ENCODE results near the gene ZSCAN20. TPM values are rescaled to one million over a fixed set of nuclear protein-coding genes. Genes with fewer than 3 reads are reported as not detected.

The ZSCAN20 gene
- polyA plus RNA-seq, 1 donor from 2014 or later = 3.3 TPM

GRCh38 chr1:33501774-33502173 lies 29.3 kb downstream of the ZSCAN20 start:
- TF ChIP-seq MXI1 (conservative IDR thresholded peaks at IDR 0.05; ENCODE audit: poor library complexity, severe bottlenecking) (no peak), TAF1 (IDR thresholded peaks at IDR 0.05; ENCODE audit: low read depth) (no peak), REST (IDR thresholded peaks at IDR 0.05; ENCODE audit: borderline replicate concordance) (no peak), EP300 (conservative IDR thresholded peaks at IDR 0.05; ENCODE audit: poor library complexity, severe bottlenecking) (no peak), EZH2 (IDR thresholded peaks at IDR 0.05; ENCODE audit: borderline replicate concordance, insufficient read depth, low read length, poor library complexity, severe bottlenecking) (no peak), POLR2AphosphoS5 (IDR thresholded peaks at IDR 0.05) (no peak), RAD21 (conservative IDR thresholded peaks at IDR 0.05) (no peak), CTCF (IDR thresholded peaks at IDR 0.05; ENCODE audit: poor library complexity, severe bottlenecking) (no peak), SMC3 (conservative IDR thresholded peaks at IDR 0.05; ENCODE audit: poor library complexity) (no peak)
- Histone ChIP-seq H4K20me1 (ENCODE audit: insufficient read depth) (no peaks in the 10 kb centered on the region), H2AFZ (ENCODE audit: low read depth, low read length) (no peak overlapping the region), H3K9me3 (ENCODE audit: low read length) (no peaks in the 10 kb centered on the region), H3K9me2 (ENCODE audit: insufficient read depth, low read length) (no peaks in the 10 kb centered on the region), H3K36me3 (ENCODE audit: insufficient read depth, low read length) (no peaks in the 10 kb centered on the region), H3K79me2 (replicated peaks; ENCODE audit: insufficient read depth, low read length) (no peaks in the 10 kb centered on the region), H3K9ac (ENCODE audit: low read length) (no peak overlapping the region), H3K4me3 (ENCODE audit: low read length) (no peak overlapping the region), H3K27me3 (ENCODE audit: insufficient read depth, low read depth, low read length) (no peaks in the 10 kb centered on the region), H3K4me2 (ENCODE audit: low read length) (no peak overlapping the region), H3F3A (ENCODE audit: insufficient read depth, low read length, poor library complexity, severe bottlenecking) (no peaks in the 10 kb centered on the region), H3K27ac (ENCODE audit: low read length) (no peak overlapping the region)

- no peaks in the 10 kb centered on the region for H3F3A ChIP-seq (ENCODE audit: insufficient read depth, low read length, poor library complexity, severe bottlenecking)
- no peaks in the 10 kb centered on the region for H3K27me3 ChIP-seq (ENCODE audit: insufficient read depth, low read depth, low read length)
- no peak overlapping the region for H3K4me3 ChIP-seq (ENCODE audit: low read length)
- no peak overlapping the region for H2AFZ ChIP-seq (ENCODE audit: low read depth, low read length)
- no peak for TF ChIP-seq REST (IDR thresholded peaks at IDR 0.05; ENCODE audit: borderline replicate concordance)
- TF ChIP-seq TAF1 (IDR thresholded peaks at IDR 0.05; ENCODE audit: low read depth) = no peak
- no peak for TF ChIP-seq RAD21 (conservative IDR thresholded peaks at IDR 0.05)
- TF ChIP-seq POLR2AphosphoS5 (IDR thresholded peaks at IDR 0.05) = no peak
- TF ChIP-seq EP300 (conservative IDR thresholded peaks at IDR 0.05; ENCODE audit: poor library complexity, severe bottlenecking) = no peak
- no peak for TF ChIP-seq MXI1 (conservative IDR thresholded peaks at IDR 0.05; ENCODE audit: poor library complexity, severe bottlenecking)
- TF ChIP-seq EZH2 (IDR thresholded peaks at IDR 0.05; ENCODE audit: borderline replicate concordance, insufficient read depth, low read length, poor library complexity, severe bottlenecking) = no peak
- TF ChIP-seq SMC3 (conservative IDR thresholded peaks at IDR 0.05; ENCODE audit: poor library complexity) = no peak
- H3K4me2 ChIP-seq (ENCODE audit: low read length) = no peak overlapping the region
- H4K20me1 ChIP-seq (ENCODE audit: insufficient read depth) = no peaks in the 10 kb centered on the region
- H3K9ac ChIP-seq (ENCODE audit: low read length) = no peak overlapping the region
- H3K27ac ChIP-seq (ENCODE audit: low read length) = no peak overlapping the region
- no peaks in the 10 kb centered on the region for H3K79me2 ChIP-seq (replicated peaks; ENCODE audit: insufficient read depth, low read length)
- H3K9me2 ChIP-seq (ENCODE audit: insufficient read depth, low read length) = no peaks in the 10 kb centered on the region
- H3K36me3 ChIP-seq (ENCODE audit: insufficient read depth, low read length) = no peaks in the 10 kb centered on the region
- H3K9me3 ChIP-seq (ENCODE audit: low read length) = no peaks in the 10 kb centered on the region
Observed at GRCh38 chr1:33502726-33503125, 30.3 kb downstream of the ZSCAN20 start.

Measured in neural cell (in vitro differentiated cells).